Stimulated activated naive CD8-positive, alpha-beta T cell treated with anti-CD3 and anti-CD28 coated beads, Interleukin-15, amount 100 ng/mL, for 72 hours (primary cell): ENCODE data around the gene NUP188.

Experiments
- ATAC-seq: fragments of 150-1000 bp; cut with Tn5 transposase; 2 replicates; pipeline ENCODE4 v1.10.0; 2021; ENCODE audit warnings: mild to moderate bottlenecking, moderate library complexity
- DNase-seq, 2 donors: peaks; one replicate each; pipeline ENCODE4 v3.0.0; 2021 to 2022
- H3K27ac Mint-ChIP-seq, 2 donors: one replicate each; pipeline ENCODE4 v1.8.0; 2022; ENCODE audit warnings: mild to moderate bottlenecking in 2 of 2, mixed read lengths in 2 of 2, moderate library complexity in 2 of 2
- H3K27me3 Mint-ChIP-seq: one replicate; pipeline ENCODE4 v1.8.0; 2022; ENCODE audit warnings: mixed read lengths
- H3K4me1 Mint-ChIP-seq: one replicate; pipeline ENCODE4 v1.8.0; 2022; ENCODE audit warnings: mild to moderate bottlenecking, mixed read lengths
- H3K4me3 Mint-ChIP-seq, 2 donors: one replicate each; pipeline ENCODE4 v1.8.0; 2022; ENCODE audit warnings: mild to moderate bottlenecking in 2 of 2, mixed read lengths in 2 of 2, moderate library complexity in 1 of 2
- H3K9me3 Mint-ChIP-seq, 2 donors: one replicate each; pipeline ENCODE4 v1.8.0; 2022; ENCODE audit warnings: mixed read lengths in 2 of 2

Gene NUP188, protein sequence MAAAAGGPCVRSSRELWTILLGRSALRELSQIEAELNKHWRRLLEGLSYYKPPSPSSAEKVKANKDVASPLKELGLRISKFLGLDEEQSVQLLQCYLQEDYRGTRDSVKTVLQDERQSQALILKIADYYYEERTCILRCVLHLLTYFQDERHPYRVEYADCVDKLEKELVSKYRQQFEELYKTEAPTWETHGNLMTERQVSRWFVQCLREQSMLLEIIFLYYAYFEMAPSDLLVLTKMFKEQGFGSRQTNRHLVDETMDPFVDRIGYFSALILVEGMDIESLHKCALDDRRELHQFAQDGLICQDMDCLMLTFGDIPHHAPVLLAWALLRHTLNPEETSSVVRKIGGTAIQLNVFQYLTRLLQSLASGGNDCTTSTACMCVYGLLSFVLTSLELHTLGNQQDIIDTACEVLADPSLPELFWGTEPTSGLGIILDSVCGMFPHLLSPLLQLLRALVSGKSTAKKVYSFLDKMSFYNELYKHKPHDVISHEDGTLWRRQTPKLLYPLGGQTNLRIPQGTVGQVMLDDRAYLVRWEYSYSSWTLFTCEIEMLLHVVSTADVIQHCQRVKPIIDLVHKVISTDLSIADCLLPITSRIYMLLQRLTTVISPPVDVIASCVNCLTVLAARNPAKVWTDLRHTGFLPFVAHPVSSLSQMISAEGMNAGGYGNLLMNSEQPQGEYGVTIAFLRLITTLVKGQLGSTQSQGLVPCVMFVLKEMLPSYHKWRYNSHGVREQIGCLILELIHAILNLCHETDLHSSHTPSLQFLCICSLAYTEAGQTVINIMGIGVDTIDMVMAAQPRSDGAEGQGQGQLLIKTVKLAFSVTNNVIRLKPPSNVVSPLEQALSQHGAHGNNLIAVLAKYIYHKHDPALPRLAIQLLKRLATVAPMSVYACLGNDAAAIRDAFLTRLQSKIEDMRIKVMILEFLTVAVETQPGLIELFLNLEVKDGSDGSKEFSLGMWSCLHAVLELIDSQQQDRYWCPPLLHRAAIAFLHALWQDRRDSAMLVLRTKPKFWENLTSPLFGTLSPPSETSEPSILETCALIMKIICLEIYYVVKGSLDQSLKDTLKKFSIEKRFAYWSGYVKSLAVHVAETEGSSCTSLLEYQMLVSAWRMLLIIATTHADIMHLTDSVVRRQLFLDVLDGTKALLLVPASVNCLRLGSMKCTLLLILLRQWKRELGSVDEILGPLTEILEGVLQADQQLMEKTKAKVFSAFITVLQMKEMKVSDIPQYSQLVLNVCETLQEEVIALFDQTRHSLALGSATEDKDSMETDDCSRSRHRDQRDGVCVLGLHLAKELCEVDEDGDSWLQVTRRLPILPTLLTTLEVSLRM (N-terminal part only)

DNA sequence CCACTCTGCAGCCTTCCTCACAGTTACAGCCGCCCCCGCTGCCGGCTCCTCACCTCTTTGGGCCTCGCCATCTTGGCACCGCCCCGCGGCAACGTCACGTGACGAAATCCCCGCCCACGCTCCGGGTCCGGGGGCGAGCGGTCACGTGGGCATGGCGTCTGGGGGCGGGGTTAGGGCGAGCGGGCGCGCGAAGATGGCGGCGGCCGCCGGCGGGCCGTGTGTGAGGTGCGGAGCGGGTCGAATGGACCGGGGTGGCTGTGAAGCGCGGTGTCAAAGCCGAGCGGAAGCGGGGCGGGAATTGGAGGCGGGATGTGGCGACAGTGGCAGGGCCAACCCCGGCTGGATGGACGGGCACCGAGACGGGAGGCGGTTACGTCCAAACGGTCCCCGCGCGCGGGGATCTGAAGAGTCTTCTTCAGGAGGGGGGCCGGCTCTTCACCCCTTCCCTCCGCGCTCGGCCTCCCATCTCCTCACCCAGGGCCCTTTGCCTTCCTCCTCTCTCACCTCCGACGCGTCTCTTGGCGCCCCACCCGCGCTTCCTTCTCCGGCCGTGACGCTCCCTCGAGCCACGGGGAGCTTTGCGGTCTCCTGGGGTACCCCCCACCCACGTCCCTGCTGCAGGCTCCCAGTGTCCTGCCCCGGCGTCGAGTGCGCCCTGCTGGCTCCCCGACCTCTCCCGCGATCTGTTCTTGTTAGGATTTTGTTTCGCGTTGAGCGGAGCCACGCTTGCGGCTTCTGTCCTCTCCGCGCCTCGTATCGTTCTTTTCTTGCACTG lies at the start of gene NUP188, which contains the start of gene DOLK:
Gene NUP188, plus strand, starts transcription at position 173 of the 775 bp plus-strand sequence. Its CDS starts 21 bp downstream, at position 194.
Gene DOLK, minus strand, starts transcription at position 77 of the 775 bp plus-strand sequence. CDS start 300 bp downstream, outside the sequence.
- DNase-seq: peak; percentile 98 to 99
- Mint-ChIP-seq H3K4me1 (peaks cover 58% of the 10 kb centered on the region), H3K4me3 (peak within 1 kb of the TSS; percentile 99), H3K27ac (peak within 1 kb of the TSS; percentile 98 to 100), H3K9me3 (no peaks in the 10 kb centered on the region), H3K27me3 (no peaks in the 10 kb centered on the region)
- ATAC-seq: peak; percentile 87

- H3K9me3 Mint-ChIP-seq: no peaks in the 10 kb centered on the region
- peak overlapping the region in 1 of 2 donors; percentile 90 for H3K27ac Mint-ChIP-seq
- ATAC-seq: no peak
- no peak for DNase-seq
- H3K27me3 Mint-ChIP-seq: no peaks in the 10 kb centered on the region
- H3K4me3 Mint-ChIP-seq: no peak overlapping the region
- H3K4me1 Mint-ChIP-seq: peaks cover 80% of the 10 kb centered on the region
Measured at GRCh38 chr9:128898382-128898781, 49.1 kb upstream of the NUP188 start.

- Mint-ChIP-seq H3K4me3 (peak overlapping the region; percentile 68 to 72), H3K27me3 (no peaks in the 10 kb centered on the region), H3K27ac (peak overlapping the region; percentile 82 to 90), H3K9me3 (no peaks in the 10 kb centered on the region), H3K4me1 (peaks cover 83% of the 10 kb centered on the region)
- DNase-seq (no peak), ATAC-seq (no peak)
Measured at GRCh38 chr9:128898845-128899565, 48.5 kb upstream of the NUP188 start.

- ATAC-seq: peak; percentile 59
- peak overlapping the region; percentile 49 to 82 for H3K27ac Mint-ChIP-seq
- no peaks in the 10 kb centered on the region for H3K9me3 Mint-ChIP-seq
- DNase-seq: peak in 1 of 2 donors; percentile 42
- H3K4me3 Mint-ChIP-seq: peak overlapping the region; percentile 68 to 72
- no peaks in the 10 kb centered on the region for H3K27me3 Mint-ChIP-seq
- H3K4me1 Mint-ChIP-seq: peaks cover 80% of the 10 kb centered on the region
Measured at GRCh38 chr9:128899566-128900322, 47.8 kb upstream of the NUP188 start.

- DNase-seq (no peak), ATAC-seq (no peak)
- Mint-ChIP-seq H3K27ac (peak overlapping the region in 1 of 2 donors; percentile 33), H3K4me3 (peak overlapping the region in 1 of 2 donors; percentile 77), H3K4me1 (peaks cover 69% of the 10 kb centered on the region), H3K9me3 (no peaks in the 10 kb centered on the region), H3K27me3 (no peaks in the 10 kb centered on the region)
Measured at GRCh38 chr9:128901379-128901778, 46.1 kb upstream of the NUP188 start.

DNA sequence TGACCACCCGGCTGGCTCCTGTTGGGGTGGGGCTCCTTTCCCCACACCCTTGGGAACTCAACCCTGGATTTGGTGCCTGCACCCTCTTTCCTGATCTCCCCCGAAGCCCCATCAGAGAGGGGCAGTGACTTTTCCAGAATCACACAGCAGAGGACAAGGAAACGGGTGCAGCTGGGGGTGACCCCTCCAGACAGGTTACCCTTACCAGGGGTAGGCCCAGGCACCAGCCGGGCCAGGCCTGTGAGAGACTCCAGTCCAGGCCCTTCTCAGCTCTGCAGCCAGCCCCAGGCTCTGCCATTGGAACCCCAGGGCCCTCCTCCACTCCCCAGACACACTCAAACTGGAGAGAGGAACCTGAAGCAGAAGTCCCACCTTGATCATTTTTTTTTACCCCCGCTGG lies 45.7 kb upstream of the NUP188 start:
- H3K4me1 Mint-ChIP-seq: peaks cover 74% of the 10 kb centered on the region
- H3K9me3 Mint-ChIP-seq: no peaks in the 10 kb centered on the region
- no peaks in the 10 kb centered on the region for H3K27me3 Mint-ChIP-seq
- H3K4me3 Mint-ChIP-seq: peak overlapping the region; percentile 67 to 77
- ATAC-seq: peak; percentile 39
- H3K27ac Mint-ChIP-seq: peak overlapping the region; percentile 92 to 95
- no peak for DNase-seq

DNA sequence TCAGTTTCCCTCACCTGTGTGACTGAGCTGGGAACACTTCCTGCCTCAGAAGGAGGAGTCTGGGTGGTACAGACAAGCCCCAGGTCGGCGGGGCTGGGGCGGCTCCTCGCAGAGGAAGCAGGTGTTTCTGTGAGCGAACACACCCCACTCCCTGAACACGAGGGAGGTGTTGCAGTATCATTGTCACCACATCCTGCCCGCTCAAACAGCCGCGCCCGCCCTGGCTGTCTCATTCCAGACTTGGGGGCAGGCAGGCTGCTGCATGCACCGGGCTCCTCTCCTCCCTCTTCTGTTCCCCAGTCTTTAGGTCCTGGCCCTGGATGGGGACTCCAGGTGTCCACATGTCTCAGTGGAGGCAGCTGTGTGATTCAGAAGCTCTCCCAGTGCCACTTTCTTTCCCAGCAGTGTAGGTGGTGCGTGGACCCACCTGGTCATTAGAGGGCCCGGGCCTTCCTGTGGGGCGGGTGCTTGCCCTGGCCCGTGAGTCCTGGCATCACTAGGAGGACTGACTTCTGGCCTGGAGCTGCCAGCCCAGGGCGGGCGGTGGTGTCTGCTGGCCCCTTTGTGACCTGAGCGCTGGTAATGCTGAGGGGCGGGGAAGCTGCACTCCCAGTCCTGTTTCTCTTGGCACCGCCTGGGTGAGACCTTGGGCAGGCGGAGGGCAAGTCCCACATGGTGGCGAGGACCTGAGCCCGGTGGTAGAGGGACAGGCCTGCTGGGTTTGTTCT lies 45.0 kb upstream of the NUP188 start:
- Mint-ChIP-seq H3K9me3 (no peaks in the 10 kb centered on the region), H3K4me1 (peaks cover 74% of the 10 kb centered on the region), H3K27me3 (no peaks in the 10 kb centered on the region), H3K27ac (peak overlapping the region; percentile 92 to 95), H3K4me3 (peak overlapping the region; percentile 67 to 77)
- DNase-seq: peak; percentile 79 to 87
- ATAC-seq: peak; percentile 95

DNA sequence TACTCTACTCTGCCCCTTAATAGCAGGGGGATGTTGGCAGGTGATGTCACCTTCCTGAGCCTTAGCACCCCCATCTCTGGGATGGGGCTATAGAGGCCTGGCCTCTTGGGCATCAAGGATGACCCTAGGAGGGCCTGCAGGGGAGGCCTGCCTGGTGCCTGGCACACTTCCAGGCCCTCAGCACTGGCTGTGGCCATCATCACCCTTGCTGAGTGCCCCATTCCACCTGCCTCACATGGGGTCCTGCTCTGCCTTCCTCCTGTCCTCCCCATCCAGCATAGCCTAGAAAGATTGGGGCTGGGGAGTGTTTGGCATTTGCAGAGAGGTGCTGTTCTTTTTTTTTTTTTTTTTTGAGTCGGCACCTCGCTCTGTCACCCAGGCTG lies 44.4 kb upstream of the NUP188 start:
- peak overlapping the region; percentile 67 to 77 for H3K4me3 Mint-ChIP-seq
- H3K27ac Mint-ChIP-seq: peak overlapping the region in 1 of 2 donors; percentile 63
- no peaks in the 10 kb centered on the region for H3K27me3 Mint-ChIP-seq
- no peaks in the 10 kb centered on the region for H3K9me3 Mint-ChIP-seq
- DNase-seq (no peak), ATAC-seq (no peak)
- peaks cover 68% of the 10 kb centered on the region for H3K4me1 Mint-ChIP-seq

DNA sequence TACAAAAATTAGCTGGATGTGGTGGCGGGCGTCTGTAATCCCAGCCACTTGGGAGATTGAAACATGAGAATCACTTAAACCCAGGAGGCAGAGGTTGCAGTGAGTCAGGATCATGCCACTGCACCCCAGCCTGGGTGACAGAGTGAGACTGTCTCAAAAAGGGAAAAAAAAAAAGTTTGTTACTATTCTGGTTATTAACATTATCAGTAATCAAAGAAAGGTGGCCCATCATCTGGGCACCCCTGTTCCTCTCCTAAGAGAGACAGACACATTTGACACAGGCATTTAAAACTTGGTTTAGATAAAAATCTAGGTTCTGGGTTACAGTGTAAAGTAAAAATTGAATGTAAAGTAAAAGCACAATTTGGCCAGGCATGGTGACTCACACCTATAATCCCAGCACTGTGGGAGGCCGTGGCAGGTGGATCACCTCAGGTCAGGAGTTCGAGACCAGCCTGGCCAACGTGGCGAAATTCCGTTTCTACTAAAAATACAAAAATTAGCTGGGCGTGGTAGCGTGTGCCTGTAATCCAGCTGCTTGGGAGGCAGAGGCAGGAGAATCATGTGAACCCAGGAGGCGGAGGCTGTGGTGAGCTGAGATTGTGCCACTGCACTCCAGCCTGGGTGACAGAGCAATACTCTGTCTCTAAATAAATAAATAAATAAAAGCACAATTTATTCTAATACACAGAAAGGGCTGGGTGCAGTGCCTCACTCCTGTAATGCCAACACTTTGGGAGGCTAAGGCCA lies 43.5 kb upstream of the NUP188 start:
- peak overlapping the region in 1 of 2 donors; percentile 27 for H3K27ac Mint-ChIP-seq
- H3K4me1 Mint-ChIP-seq: peaks cover 68% of the 10 kb centered on the region
- no peak for DNase-seq
- H3K27me3 Mint-ChIP-seq: no peaks in the 10 kb centered on the region
- no peaks in the 10 kb centered on the region for H3K9me3 Mint-ChIP-seq
- no peak overlapping the region for H3K4me3 Mint-ChIP-seq
- ATAC-seq: no peak

DNA sequence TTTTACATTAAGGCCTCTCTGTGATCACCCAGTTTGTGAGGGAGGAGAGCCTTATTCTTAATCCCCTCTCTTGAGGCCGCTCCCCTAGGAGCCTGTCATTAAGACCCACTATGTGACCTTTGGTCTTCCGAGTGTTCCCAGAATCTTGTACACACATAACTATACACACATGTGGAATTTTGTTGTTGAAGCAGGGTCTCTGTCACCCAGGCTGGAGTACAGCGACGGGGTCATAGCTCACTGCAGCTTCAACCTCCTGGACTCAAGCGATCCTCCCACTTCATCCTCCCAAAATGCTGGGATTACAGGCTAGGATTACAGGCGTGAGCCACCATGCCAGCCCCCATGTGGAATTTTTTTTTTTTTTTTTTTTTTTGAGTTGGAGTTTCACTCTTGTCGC lies 41.5 kb upstream of the NUP188 start:
- Mint-ChIP-seq H3K4me1 (peaks cover 68% of the 10 kb centered on the region), H3K27ac (no peak overlapping the region), H3K9me3 (no peaks in the 10 kb centered on the region), H3K4me3 (no peak overlapping the region), H3K27me3 (no peaks in the 10 kb centered on the region)
- DNase-seq (no peak), ATAC-seq (no peak)

GRCh38 chr9:128906741-128907140 lies 40.8 kb upstream of the NUP188 start:
- Mint-ChIP-seq H3K4me1 (peaks cover 68% of the 10 kb centered on the region), H3K27ac (no peak overlapping the region), H3K4me3 (no peak overlapping the region), H3K27me3 (no peaks in the 10 kb centered on the region), H3K9me3 (no peaks in the 10 kb centered on the region)
- ATAC-seq (no peak), DNase-seq (no peak)

DNA sequence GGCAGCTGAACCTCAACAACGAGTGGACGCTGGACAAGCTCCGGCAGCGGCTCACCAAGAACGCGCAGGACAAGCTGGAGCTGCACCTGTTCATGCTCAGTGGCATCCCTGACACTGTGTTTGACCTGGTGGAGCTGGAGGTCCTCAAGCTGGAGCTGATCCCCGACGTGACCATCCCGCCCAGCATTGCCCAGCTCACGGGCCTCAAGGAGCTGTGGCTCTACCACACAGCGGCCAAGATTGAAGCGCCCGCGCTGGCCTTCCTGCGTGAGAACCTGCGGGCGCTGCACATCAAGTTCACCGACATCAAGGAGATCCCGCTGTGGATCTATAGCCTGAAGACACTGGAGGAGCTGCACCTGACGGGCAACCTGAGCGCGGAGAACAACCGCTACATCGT lies 39.1 kb upstream of the NUP188 start:
- no peak overlapping the region for H3K4me3 Mint-ChIP-seq
- peak overlapping the region; percentile 21 to 64 for H3K27ac Mint-ChIP-seq
- DNase-seq: no peak

More for the DNA sequence above, 39.1 kb upstream of the NUP188 start:
- H3K9me3 Mint-ChIP-seq: no peaks in the 10 kb centered on the region
- ATAC-seq: no peak
- H3K27me3 Mint-ChIP-seq: no peaks in the 10 kb centered on the region
- H3K4me1 Mint-ChIP-seq: peaks cover 68% of the 10 kb centered on the region
